ENCODE results near the gene ZNF609. TPM values are rescaled to one million over a fixed set of nuclear protein-coding genes. Genes with fewer than 3 reads are reported as not detected.
A peak's percentile ranks its signal among the peaks of the same experiment; 100 is the strongest.
"Not testable (repeated sequence)": the region's sequence is repeated elsewhere in the genome, so short reads cannot be mapped to it uniquely, and the experiment has no call there.

Gene ZNF609
- total RNA-seq, 1 experiment from 2014 or later: 17.7 TPM

GRCh38 chr15:64580696-64581407 is 120.5 kb downstream of the ZNF609 start:
- H3K27me3 ChIP-seq (replicated peaks): no peaks in the 10 kb centered on the region
- no peaks in the 10 kb centered on the region for H3K4me1 ChIP-seq (replicated peaks)
- no peak for DNase-seq (ENCODE audit: low read depth in 1 of 2, low spot score in 2 of 2)
- peaks cover 6% of the 10 kb centered on the region; the same call in 1 of the 2 replicates for H3K36me3 ChIP-seq
- H3K27ac ChIP-seq: no peak overlapping the region
- no peak overlapping the region for H3K4me3 ChIP-seq
- peaks cover 13% of the 10 kb centered on the region for H3K9me3 ChIP-seq (replicated peaks)

- H3K27ac ChIP-seq: no peak overlapping the region
- DNase-seq (ENCODE audit: low read depth in 1 of 2, low spot score in 2 of 2): no peak
- peaks cover 13% of the 10 kb centered on the region for H3K9me3 ChIP-seq (replicated peaks)
These were observed 121.0 kb downstream of the ZNF609 start for GRCh38 chr15:64581408-64581761.

GRCh38 chr15:64582202-64582601 is 121.8 kb downstream of the ZNF609 start:
- no peaks in the 10 kb centered on the region for H3K27me3 ChIP-seq (replicated peaks)
- H3K4me1 ChIP-seq (replicated peaks): peaks cover 5% of the 10 kb centered on the region; the same call in 1 of the 2 replicates
- H3K27ac ChIP-seq: no peak overlapping the region
- no peak overlapping the region for H3K4me3 ChIP-seq
- peaks cover 13% of the 10 kb centered on the region for H3K9me3 ChIP-seq (replicated peaks)
- no peak for DNase-seq (ENCODE audit: low read depth in 1 of 2, low spot score in 2 of 2)
- peaks cover 6% of the 10 kb centered on the region; the same call in 1 of the 2 replicates for H3K36me3 ChIP-seq

More at GRCh38 chr15:64581408-64581761, 121.0 kb downstream of the ZNF609 start:
- peaks cover 6% of the 10 kb centered on the region; the same call in 1 of the 2 replicates for H3K36me3 ChIP-seq
- H3K27me3 ChIP-seq (replicated peaks): no peaks in the 10 kb centered on the region
- H3K4me3 ChIP-seq: no peak overlapping the region
- no peaks in the 10 kb centered on the region for H3K4me1 ChIP-seq (replicated peaks)

- Histone ChIP-seq H3K4me3 (no peak overlapping the region), H3K27me3 (replicated peaks) (no peaks in the 10 kb centered on the region), H3K4me1 (replicated peaks) (peaks cover 7% of the 10 kb centered on the region; the same call in 1 of the 2 replicates), H3K36me3 (peaks cover 6% of the 10 kb centered on the region; the same call in 1 of the 2 replicates), H3K9me3 (replicated peaks) (peaks cover 13% of the 10 kb centered on the region), H3K27ac (no peak overlapping the region)
- no peak for DNase-seq (ENCODE audit: low read depth in 1 of 2, low spot score in 2 of 2)
These were observed 123.1 kb downstream of the ZNF609 start for GRCh38 chr15:64583519-64583918.

GRCh38 chr15:64583983-64584382 is 123.6 kb downstream of the ZNF609 start:
- H3K27ac ChIP-seq: no peak overlapping the region
- peaks cover 7% of the 10 kb centered on the region; the same call in 1 of the 2 replicates for H3K4me1 ChIP-seq (replicated peaks)
- peaks cover 6% of the 10 kb centered on the region; the same call in 1 of the 2 replicates for H3K36me3 ChIP-seq
- no peak overlapping the region for H3K4me3 ChIP-seq
- H3K9me3 ChIP-seq (replicated peaks): peaks cover 13% of the 10 kb centered on the region
- H3K27me3 ChIP-seq (replicated peaks): no peaks in the 10 kb centered on the region
- no peak for DNase-seq (ENCODE audit: low read depth in 1 of 2, low spot score in 2 of 2)

GRCh38 chr15:64586259-64586870 is 126.0 kb downstream of the ZNF609 start:
- H3K9me3 ChIP-seq (replicated peaks): peaks cover 5% of the 10 kb centered on the region
- H3K36me3 ChIP-seq: peaks cover 6% of the 10 kb centered on the region; the same call in 1 of the 2 replicates
- H3K4me1 ChIP-seq (replicated peaks): peaks cover 7% of the 10 kb centered on the region; the same call in 1 of the 2 replicates
- no peak overlapping the region for H3K27ac ChIP-seq
- DNase-seq (ENCODE audit: low read depth in 1 of 2, low spot score in 2 of 2): no peak
- no peaks in the 10 kb centered on the region for H3K27me3 ChIP-seq (replicated peaks)
- H3K4me3 ChIP-seq: no peak overlapping the region

GRCh38 chr15:64586984-64587383 is 126.6 kb downstream of the ZNF609 start:
- Histone ChIP-seq H3K4me1 (replicated peaks) (peaks cover 7% of the 10 kb centered on the region; the same call in 1 of the 2 replicates), H3K9me3 (replicated peaks) (no peaks in the 10 kb centered on the region; the same call in 1 of the 2 replicates), H3K27me3 (replicated peaks) (no peaks in the 10 kb centered on the region), H3K36me3 (0 out of 2 replicates have a peak, but pooled peaks cover 4% of the 10 kb centered on the region), H3K27ac (no peak overlapping the region), H3K4me3 (no peak overlapping the region)
- no peak for DNase-seq (ENCODE audit: low read depth in 1 of 2, low spot score in 2 of 2)

- Histone ChIP-seq H3K27me3 (replicated peaks) (no peaks in the 10 kb centered on the region), H3K36me3 (no peaks in the 10 kb centered on the region), H3K4me1 (replicated peaks) (peaks cover 7% of the 10 kb centered on the region; the same call in 1 of the 2 replicates), H3K4me3 (no peak overlapping the region), H3K27ac (no peak overlapping the region), H3K9me3 (replicated peaks) (no peaks in the 10 kb centered on the region)
- DNase-seq (ENCODE audit: low read depth in 1 of 2, low spot score in 2 of 2): no peak
These were observed 129.2 kb downstream of the ZNF609 start for GRCh38 chr15:64589435-64590084.

- not testable (repeated sequence) for H3K9me3 ChIP-seq (replicated peaks); H3K27me3 ChIP-seq (replicated peaks); DNase-seq (ENCODE audit: low read depth in 1 of 2, low spot score in 2 of 2); H3K4me1 ChIP-seq (replicated peaks); H3K36me3 ChIP-seq; H3K4me3 ChIP-seq; H3K27ac ChIP-seq
These were observed 132.5 kb downstream of the ZNF609 start for GRCh38 chr15:64592845-64593244.

- peak in 1 of 2 experiments; percentile 42 for DNase-seq (ENCODE audit: low read depth in 1 of 2, low spot score in 2 of 2)
- Histone ChIP-seq H3K4me3 (no peak overlapping the region), H3K27me3 (replicated peaks) (no peaks in the 10 kb centered on the region), H3K36me3 (no peaks in the 10 kb centered on the region), H3K27ac (no peak overlapping the region), H3K4me1 (replicated peaks) (peaks cover 11% of the 10 kb centered on the region), H3K9me3 (replicated peaks) (no peaks in the 10 kb centered on the region)
These were observed 136.5 kb downstream of the ZNF609 start for GRCh38 chr15:64596701-64597476.

- Histone ChIP-seq H3K27me3 (replicated peaks) (no peaks in the 10 kb centered on the region), H3K36me3 (no peaks in the 10 kb centered on the region)
These were observed 137.1 kb downstream of the ZNF609 start for GRCh38 chr15:64597477-64597822.

GRCh38 chr15:64599226-64599625 is 138.8 kb downstream of the ZNF609 start:
- no peak for DNase-seq (ENCODE audit: low read depth in 1 of 2, low spot score in 2 of 2)
- H3K36me3 ChIP-seq: no peaks in the 10 kb centered on the region
- no peak overlapping the region for H3K4me3 ChIP-seq
- H3K27ac ChIP-seq: no peak overlapping the region
- H3K27me3 ChIP-seq (replicated peaks): no peaks in the 10 kb centered on the region
- peaks cover 15% of the 10 kb centered on the region for H3K4me1 ChIP-seq (replicated peaks)
- H3K9me3 ChIP-seq (replicated peaks): no peaks in the 10 kb centered on the region

More at GRCh38 chr15:64597477-64597822, 137.1 kb downstream of the ZNF609 start:
- H3K9me3 ChIP-seq (replicated peaks): no peaks in the 10 kb centered on the region
- no peak overlapping the region for H3K4me3 ChIP-seq
- peaks cover 15% of the 10 kb centered on the region for H3K4me1 ChIP-seq (replicated peaks)
- DNase-seq (ENCODE audit: low read depth in 1 of 2, low spot score in 2 of 2): no peak
- H3K27ac ChIP-seq: no peak overlapping the region

- DNase-seq (ENCODE audit: low read depth in 1 of 2, low spot score in 2 of 2): peak; percentile 49 to 59
- Histone ChIP-seq H3K27me3 (replicated peaks) (no peaks in the 10 kb centered on the region), H3K4me3 (no peak overlapping the region), H3K4me1 (replicated peaks) (peaks cover 15% of the 10 kb centered on the region), H3K36me3 (no peaks in the 10 kb centered on the region), H3K9me3 (replicated peaks) (no peaks in the 10 kb centered on the region), H3K27ac (no peak overlapping the region)
These were observed 139.3 kb downstream of the ZNF609 start for GRCh38 chr15:64599716-64600115.

All from SJSA1 (cell line).